CD4-positive, alpha-beta T cell treated with Interferon alpha-2 for 1 hour (primary cell): ENCODE results near the gene ULK2.
A peak's percentile ranks its signal among the peaks of the same experiment; 100 is the strongest.

Experiments
- DNase-seq, 2 donors: peaks; one replicate each; pipeline ENCODE4 v3.0.0-alpha.2; 2020 to 2022

The ULK2 gene

GRCh38 chr17:19724501-19725420, 143.0 kb downstream of the ULK2 start:
- DNase-seq = peak; percentile 52 to 71

DNA sequence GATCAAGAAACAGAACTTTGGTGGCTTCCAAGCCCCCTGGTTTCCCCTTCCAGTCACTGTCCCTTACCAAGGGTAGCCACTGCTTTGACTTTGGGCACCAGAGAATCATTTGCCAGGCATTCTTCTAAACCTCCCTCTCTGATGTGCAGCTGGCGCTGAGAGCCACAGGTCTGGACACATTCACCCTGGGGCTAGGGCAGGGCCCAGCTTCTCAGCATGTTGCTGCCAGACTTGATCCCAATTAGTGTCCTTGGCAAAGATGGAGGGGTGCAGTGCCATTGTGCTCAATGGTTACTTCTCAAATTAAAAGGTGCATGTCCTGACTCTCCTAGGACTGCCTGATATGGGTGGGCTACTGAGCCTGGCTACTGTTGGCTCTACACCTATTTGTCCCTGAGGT, 143.8 kb downstream of the ULK2 start:
- DNase-seq = no peak
